Testis (tissue), 3 donors: ENCODE data around the gene EXOSC5. TPM values are rescaled to one million over a fixed set of nuclear protein-coding genes. Genes with fewer than 3 reads are reported as not detected.
"Not testable (repeated sequence)": the region's sequence is repeated elsewhere in the genome, so short reads cannot be mapped to it uniquely, and the experiment has no call there.

Source experiments
- DNase-seq: peaks from one replicate; pipeline ENCODE4 v3.0.0-alpha.2; 2019
- H3K27ac ChIP-seq, 2 donors: fragments of 200-600 bp; sonication (generic); one replicate each; pipeline ENCODE4 v1.5.1; 2019
- H3K27me3 ChIP-seq: fragments of 200-600 bp; sonication (generic); one replicate; pipeline ENCODE4 v1.5.1; 2019
- H3K36me3 ChIP-seq: fragments of 200-600 bp; sonication (generic); one replicate; pipeline ENCODE4 v1.5.1; 2017; ENCODE audit warnings: low read depth; ENCODE audit errors: missing control alignments
- H3K4me1 ChIP-seq: fragments of 200-600 bp; sonication (generic); one replicate; pipeline ENCODE4 v1.5.1; 2019
- H3K4me3 ChIP-seq, 2 donors: fragments of 200-600 bp; sonication (generic); one replicate each; pipeline ENCODE4 v1.5.1; 2017 to 2019
- H3K9me3 ChIP-seq: fragments of 200-600 bp; sonication (generic); one replicate; pipeline ENCODE4 v1.5.1; 2017
- CTCF ChIP-seq, 3 experiments: fragments of 450-650 bp in 2 of 3; fragments of 200-600 bp in 1 of 3; sonication (generic) in 1 of 3; IDR thresholded peaks; one replicate each; pipeline ENCODE4 v1.5.1; 2016 to 2019; ENCODE audit warnings: antibody characterized with exemption in 3 of 3, mild to moderate bottlenecking in 2 of 3, moderate library complexity in 1 of 3
- POLR2A ChIP-seq: fragments of 450-650 bp; IDR thresholded peaks from one replicate; pipeline ENCODE4 v1.6.1; 2017; ENCODE audit warnings: antibody characterized with exemption, mild to moderate bottlenecking, moderate library complexity
- WGBS, 2 donors: methylation state at CpG; one replicate each; pipeline ENCODE4 v1.1.5; 2018; 5-methylcytosine and 5-hydroxymethylcytosine counted together
- intact Hi-C: fragments of 100-400 bp; cut with DNase I; formaldehyde crosslinking; loops from one replicate; pipeline ENCODE4 v1.15.1; 2023; ENCODE audit warnings: low total_unique reads
- polyA plus RNA-seq: library from polyadenylated mRNA; stranded (reverse); fragments of 350-450 nt; fragmentation: Illumina TruSeq; extraction: RNeasy Lipid Tissue Mini Kit (QIAGEN cat#74804); gene quantifications from one replicate; pipeline ENCODE4 v1.2.3, GENCODE V29; 2014; ENCODE audit warnings: low read depth, low replicate concordance; ENCODE audit not compliant: insufficient read depth
- total RNA-seq, 2 donors: library from RNA; depleted of rRNA; stranded (reverse); fragments of >200 nt; gene quantifications; one replicate each; pipeline ENCODE4 v1.2.3, GENCODE V29; 2016

The EXOSC5 gene
- total and polyA plus RNA-seq, 3 donors from 2014 or later: 19.1 to 28.0 (median 23.8) TPM

- Histone ChIP-seq H3K4me1 (peaks cover 8% of the 10 kb centered on the region), H3K4me3 (no peak overlapping the region), H3K9me3 (no peaks in the 10 kb centered on the region), H3K27me3 (no peaks in the 10 kb centered on the region), H3K36me3 (no peaks in the 10 kb centered on the region), H3K27ac (no peak overlapping the region)
- TF ChIP-seq CTCF (IDR thresholded peaks at IDR 0.05) (no peak), POLR2A (no peak)
- WGBS, 2 donors: 52 to 70% methylated on average over 8 to 12 of the region's 12 CpGs
- DNase-seq: no peak
- intact Hi-C loops: no loop called here
These were observed 4.4 kb downstream of the EXOSC5 start for GRCh38 chr19:41392775-41393174.

- 90 to 95% methylated on average over 10 to 11 of the region's 11 CpGs for WGBS, 2 donors
- no peak overlapping the region for H3K4me3 ChIP-seq
- no peak overlapping the region for H3K27ac ChIP-seq
- H3K4me1 ChIP-seq: peaks cover 5% of the 10 kb centered on the region
- H3K9me3 ChIP-seq: no peaks in the 10 kb centered on the region
- no peak for TF ChIP-seq POLR2A
- intact Hi-C loops: no loop called here
- H3K27me3 ChIP-seq: no peaks in the 10 kb centered on the region
- H3K36me3 ChIP-seq: no peaks in the 10 kb centered on the region
- DNase-seq: no peak
These were observed 5.5 kb downstream of the EXOSC5 start for GRCh38 chr19:41391618-41392017.

GRCh38 chr19:41386442-41386841, 10.7 kb downstream of the EXOSC5 start:
- Histone ChIP-seq H3K9me3 (no peaks in the 10 kb centered on the region), H3K36me3 (no peaks in the 10 kb centered on the region), H3K27ac (no peak overlapping the region), H3K27me3 (no peaks in the 10 kb centered on the region), H3K4me3 (no peak overlapping the region), H3K4me1 (no peaks in the 10 kb centered on the region)
- no peak for TF ChIP-seq POLR2A
- no peak for TF ChIP-seq CTCF (IDR thresholded peaks at IDR 0.05)
- intact Hi-C loops: no loop called here
- WGBS, 2 donors: 72 to 79% methylated on average over 13 of the region's 13 CpGs
- DNase-seq: peak; percentile 40

GRCh38 chr19:41384351-41384750, 12.8 kb downstream of the EXOSC5 start:
- Histone ChIP-seq H3K27ac (no peak overlapping the region), H3K4me1 (no peaks in the 10 kb centered on the region), H3K4me3 (no peak overlapping the region), H3K9me3 (no peaks in the 10 kb centered on the region), H3K36me3 (no peaks in the 10 kb centered on the region), H3K27me3 (no peaks in the 10 kb centered on the region)
- 86 to 91% methylated on average over 5 of the region's 5 CpGs for WGBS, 2 donors
- intact Hi-C loops: no loop called here
- TF ChIP-seq POLR2A: no peak
- no peak for TF ChIP-seq CTCF (IDR thresholded peaks at IDR 0.05)
- no peak for DNase-seq

GRCh38 chr19:41381536-41381935, 15.6 kb downstream of the EXOSC5 start:
- 94 to 97% methylated on average over 8 of the region's 8 CpGs for WGBS, 2 donors
- H3K4me1 ChIP-seq, H3K27ac ChIP-seq, intact Hi-C loops, H3K4me3 ChIP-seq, H3K36me3 ChIP-seq, H3K27me3 ChIP-seq, H3K9me3 ChIP-seq, DNase-seq: not testable (repeated sequence)

- H3K9me3 ChIP-seq: no peaks in the 10 kb centered on the region
- peaks cover 6% of the 10 kb centered on the region for H3K4me1 ChIP-seq
- H3K27me3 ChIP-seq: no peaks in the 10 kb centered on the region
- no peaks in the 10 kb centered on the region for H3K36me3 ChIP-seq
- no peak overlapping the region for H3K27ac ChIP-seq
- intact Hi-C loops: no loop called here
- TF ChIP-seq POLR2A (no peak), CTCF (IDR thresholded peaks at IDR 0.05) (no peak)
- no peak overlapping the region for H3K4me3 ChIP-seq
- 52 to 76% methylated on average over 4 to 8 of the region's 9 CpGs for WGBS, 2 donors
- DNase-seq: no peak
These were observed 19.0 kb downstream of the EXOSC5 start for GRCh38 chr19:41377977-41378709.
